Ovary (tissue), 9 donors: Measurements from ENCODE around the gene PHAF1. TPM values are rescaled to one million over a fixed set of nuclear protein-coding genes. Genes with fewer than 3 reads are reported as not detected.

Source experiments
- DNase-seq, 5 donors: peaks; one replicate each; pipeline ENCODE4 v3.0.0-alpha.2; 2019 to 2020
- H3K27ac ChIP-seq, 2 donors: fragments of 200-600 bp; one replicate each; pipeline versions ENCODE4 v1.5.1 to v1.8.0; 2019 to 2022
- H3K27me3 ChIP-seq: fragments of 200-600 bp; one replicate; pipeline ENCODE4 v1.8.0; 2022
- H3K36me3 ChIP-seq: fragments of 200-600 bp; sonication (generic); one replicate; pipeline ENCODE4 v1.5.1; 2019
- H3K4me1 ChIP-seq: one replicate; pipeline ENCODE4 v1.8.1; 2013; ENCODE audit warnings: mild to moderate bottlenecking, moderate library complexity; ENCODE audit not compliant: insufficient read depth
- H3K4me3 ChIP-seq: fragments of 200-600 bp; sonication (generic); one replicate; pipeline ENCODE4 v1.5.1; 2017
- H3K9me3 ChIP-seq, 2 donors: fragments of 200-600 bp in 1 of 2; sonication (generic) in 1 of 2; one replicate each; pipeline versions ENCODE4 v1.5.1 to v1.8.1; 2013 to 2019; ENCODE audit warnings: mild to moderate bottlenecking in 1 of 2, moderate library complexity in 1 of 2
- CTCF ChIP-seq, 3 donors: fragments of 450-650 bp in 2 of 3; fragments of 200-600 bp in 1 of 3; IDR thresholded peaks; one replicate each; pipeline versions ENCODE4 v1.5.1 to v1.8.0; 2016 to 2022; ENCODE audit warnings: antibody characterized with exemption in 3 of 3, mild to moderate bottlenecking in 1 of 3
- EP300 ChIP-seq: sonication (generic); formaldehyde crosslinking; IDR thresholded peaks from one replicate; pipeline ENCODE4 v1.6.1; 2017; ENCODE audit warnings: antibody characterized with exemption
- POLR2A ChIP-seq: fragments of 450-650 bp; IDR thresholded peaks from one replicate; pipeline ENCODE4 v1.6.1; 2017; ENCODE audit warnings: antibody characterized with exemption, mild to moderate bottlenecking, moderate library complexity
- WGBS, 3 donors: extraction: QIAGEN DNeasy Blood & Tissue Kit in 1 of 3; methylation state at CpG; one replicate each; pipeline versions ENCODE4 v1.1.5 to v1.1.7; 2013 to 2017; 5-methylcytosine and 5-hydroxymethylcytosine counted together
- intact Hi-C, 4 donors: fragments of 100-400 bp; cut with DNase I; formaldehyde crosslinking; loops; one replicate each; pipeline versions ENCODE4 v1.11.0 to v1.15.1; 2022 to 2023
- polyA plus RNA-seq, 2 donors: library from polyadenylated mRNA; stranded (reverse); fragments of 200-250 nt in 1 of 2; fragments of 350-450 nt in 1 of 2; fragmentation: Illumina TruSeq in 1 of 2; extraction: RNeasy Lipid Tissue Mini Kit (QIAGEN cat#74804) in 1 of 2; gene quantifications; one replicate each; pipeline ENCODE4 v1.2.3, GENCODE V29; 2013 to 2014
- total RNA-seq, 7 donors: library from RNA; depleted of rRNA in 2 of 7; stranded (reverse); fragments of >200 nt in 2 of 7; fragmentation: NEBNext Ultra II Directional in 3 of 7; extraction: Animal tissue kit (Norgen Biotek cat#: 25700) in 3 of 7; gene quantifications; one replicate each; pipeline versions ENCODE4 v1.1.0 to v1.2.4, GENCODE V29; 2016 to 2023
- donor health status: DM: no; HTN: no; CAD: no; lungs with moderate emphysema.
- donor health status: DM: no; HTN: no; CAD: no.
- donor health status: Bipolar disorder and iron deficiency.
- donor health status: DM: yes; HTN: yes; CAD: no.
- donor health status: DM: no; HTN: no; CAD: no.
- donor health status: DM: yes; HTN: yes; CAD: no.

Gene PHAF1
- total and polyA plus RNA-seq, 9 donors = 9.0 to 25.1 (median 14.9) TPM

GRCh38 chr16:67142342-67142741, 32.6 kb downstream of the PHAF1 start:
- Histone ChIP-seq H3K4me3 (no peak overlapping the region), H3K27me3 (no peaks in the 10 kb centered on the region), H3K4me1 (no peaks in the 10 kb centered on the region), H3K27ac (no peak overlapping the region), H3K9me3 (no peaks in the 10 kb centered on the region), H3K36me3 (peaks cover 2% of the 10 kb centered on the region)
- intact Hi-C loops = no loop called here
- DNase-seq = no peak
- WGBS, 3 donors = 83 to 92% (median 89%) methylated on average over 9 of the region's 9 CpGs
- TF ChIP-seq EP300 = no peak
- no peak for TF ChIP-seq POLR2A
- no peak for TF ChIP-seq CTCF (IDR thresholded peaks at IDR 0.05)

- peaks cover 2% of the 10 kb centered on the region for H3K36me3 ChIP-seq
- no peak for DNase-seq
These were observed 35.2 kb downstream of the PHAF1 start for GRCh38 chr16:67144943-67145342.

GRCh38 chr16:67145746-67146145, 36.0 kb downstream of the PHAF1 start:
- no peaks in the 10 kb centered on the region for H3K27me3 ChIP-seq
- peaks cover 2% of the 10 kb centered on the region for H3K36me3 ChIP-seq
- H3K4me1 ChIP-seq = no peaks in the 10 kb centered on the region
- no peak for DNase-seq
- WGBS, 3 donors = 76 to 85% (median 82%) methylated on average over 2 of the region's 2 CpGs
- intact Hi-C loops = no loop called here
- H3K27ac ChIP-seq = no peak overlapping the region
- TF ChIP-seq POLR2A = no peak
- TF ChIP-seq EP300 = no peak
- no peak for TF ChIP-seq CTCF (IDR thresholded peaks at IDR 0.05)
- H3K4me3 ChIP-seq = no peak overlapping the region
- H3K9me3 ChIP-seq = no peaks in the 10 kb centered on the region

More at GRCh38 chr16:67144943-67145342, 35.2 kb downstream of the PHAF1 start:
- no peaks in the 10 kb centered on the region for H3K4me1 ChIP-seq
- intact Hi-C loops = no loop called here
- WGBS, 3 donors = 81 to 100% (median 94%) methylated on average over 2 of the region's 2 CpGs
- H3K9me3 ChIP-seq = no peaks in the 10 kb centered on the region
- H3K27me3 ChIP-seq = no peaks in the 10 kb centered on the region
- no peak for TF ChIP-seq EP300
- TF ChIP-seq POLR2A = no peak
- no peak for TF ChIP-seq CTCF (IDR thresholded peaks at IDR 0.05)
- H3K4me3 ChIP-seq = no peak overlapping the region
- H3K27ac ChIP-seq = no peak overlapping the region

GRCh38 chr16:67146523-67147357, 37.0 kb downstream of the PHAF1 start:
- Histone ChIP-seq H3K9me3 (no peaks in the 10 kb centered on the region), H3K4me1 (no peaks in the 10 kb centered on the region), H3K4me3 (no peak overlapping the region), H3K27me3 (no peaks in the 10 kb centered on the region), H3K27ac (no peak overlapping the region), H3K36me3 (peaks cover 2% of the 10 kb centered on the region)
- no peak for DNase-seq
- WGBS, 3 donors = 69 to 73% (median 72%) methylated on average over 7 of the region's 7 CpGs
- intact Hi-C loops = no loop called here
- no peak for TF ChIP-seq CTCF (IDR thresholded peaks at IDR 0.05)
- no peak for TF ChIP-seq POLR2A
- no peak for TF ChIP-seq EP300
